RWPE1 (cell line): ENCODE measurements around the gene SLC26A4.

Experiments used
- CTCF ChIA-PET: fragments of 350-600 bp; sonication (Branson Sonifier 250); formaldehyde crosslinking; extraction: SDS; loops from one replicate; lab custom pipeline; 2021; lab: Yijun Ruan, JAX
- POLR2A ChIA-PET: fragments of 400-600 bp; formaldehyde crosslinking; extraction: SDS; loops from one replicate; lab custom pipeline; 2020; ENCODE audit warnings: antibody characterized with exemption; ENCODE audit not compliant: low non-redundant PET; lab: Yijun Ruan, JAX
- DNase-seq: peaks from one replicate; pipeline ENCODE4 v3.0.0; 2012; ENCODE audit warnings: low spot score
- H3K27ac ChIP-seq: fragments of 450-650 bp; 2 replicates; pipeline ENCODE4 v1.5.1; 2017
- CTCF ChIP-seq: fragments of 450-650 bp; conservative IDR thresholded peaks from 2 replicates; pipeline ENCODE4 v1.5.1; 2017; ENCODE audit warnings: low read depth, mild to moderate bottlenecking

The SLC26A4 gene

GRCh38 chr7:107652642-107653041 lies 8.0 kb upstream of the SLC26A4 start:
- no peak overlapping the region for H3K27ac ChIP-seq
- ChIA-PET POLR2A (no interaction called here), CTCF (no interaction called here)
- no peak for TF ChIP-seq CTCF
- no peak for DNase-seq

DNA sequence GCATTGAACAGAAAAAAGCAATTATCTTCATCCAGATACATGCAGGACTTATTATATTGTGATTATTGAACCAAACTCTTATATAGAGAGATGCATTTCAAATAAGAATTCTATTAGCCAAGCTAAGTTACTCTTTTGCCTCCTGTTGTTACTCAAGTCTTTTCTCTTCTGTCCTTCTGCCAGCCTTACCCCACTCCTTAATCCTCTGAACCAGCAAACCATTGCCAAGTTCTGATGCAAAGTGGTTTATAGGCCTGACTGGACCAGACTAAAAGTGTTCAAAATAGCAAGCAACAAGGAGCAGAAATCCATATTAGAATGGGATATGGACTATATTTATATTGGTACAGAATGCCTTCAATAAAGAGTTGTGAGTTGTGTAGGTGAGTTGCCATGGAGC lies 2.2 kb upstream of the SLC26A4 start:
- CTCF ChIA-PET: no interaction called here
- no peak for TF ChIP-seq CTCF
- no peak overlapping the region for H3K27ac ChIP-seq
- POLR2A ChIA-PET: no interaction called here
- DNase-seq: no peak

DNA sequence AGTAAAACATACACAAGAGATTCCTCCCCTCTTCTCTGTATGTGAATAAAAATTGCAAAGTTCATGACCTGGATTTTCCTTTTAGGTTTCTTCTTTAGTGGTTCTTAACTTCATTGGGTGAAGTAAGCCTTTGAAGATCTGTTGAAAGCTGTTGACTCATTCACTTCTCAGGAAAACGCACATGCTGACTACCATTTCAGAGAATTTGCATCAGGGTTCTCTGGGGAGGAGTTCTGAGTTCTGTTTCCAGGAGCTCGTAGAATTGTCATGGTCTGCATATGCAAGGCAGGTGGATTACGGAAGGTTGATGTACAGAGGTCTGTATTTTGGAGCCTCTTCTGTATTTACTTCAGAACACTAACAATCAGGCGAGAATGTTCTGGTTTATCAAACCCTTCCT lies 962 bp upstream of the SLC26A4 start:
- ChIA-PET POLR2A (no interaction called here), CTCF (no interaction called here)
- no peak for TF ChIP-seq CTCF
- peak; percentile 26 for DNase-seq
- H3K27ac ChIP-seq: no peak overlapping the region

GRCh38 chr7:107661081-107661864 lies 645 bp downstream of the SLC26A4 start:
- TF ChIP-seq CTCF: 0 out of 2 replicates have a peak, but pooled peaks have one; percentile 21
- POLR2A ChIA-PET: no interaction called here
- CTCF ChIA-PET: no interaction called here
- H3K27ac ChIP-seq: no peak overlapping the region
- peak; percentile 17 for DNase-seq

- ChIA-PET CTCF (no interaction called here), POLR2A (no interaction called here)
- DNase-seq: no peak
- TF ChIP-seq CTCF: 0 out of 2 replicates have a peak, but pooled peaks have one; percentile 3
- no peak overlapping the region for H3K27ac ChIP-seq
Measured at GRCh38 chr7:107661865-107662379, 1.3 kb downstream of the SLC26A4 start.

DNA sequence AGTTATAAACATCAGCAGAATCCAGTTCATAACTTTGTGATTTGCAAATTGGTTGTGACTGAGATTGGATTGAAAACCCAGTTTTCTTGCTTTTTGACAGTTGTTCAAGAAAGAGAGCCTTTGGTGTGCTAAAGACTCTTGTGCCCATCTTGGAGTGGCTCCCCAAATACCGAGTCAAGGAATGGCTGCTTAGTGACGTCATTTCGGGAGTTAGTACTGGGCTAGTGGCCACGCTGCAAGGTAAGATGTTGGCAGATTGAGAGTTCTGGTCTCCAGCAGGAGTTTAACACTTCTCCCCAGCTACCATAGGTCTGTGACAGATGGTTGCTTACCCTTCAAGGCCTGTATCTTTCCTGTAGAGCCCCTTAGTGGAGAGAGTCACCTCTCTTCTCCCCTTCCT lies 2.6 kb downstream of the SLC26A4 start:
- no peak for DNase-seq
- no peak for TF ChIP-seq CTCF
- ChIA-PET POLR2A (interaction anchor here (0.5 kb wide), 1 partner anchor 66 kb away, joined by 3 read pairs; no protein-coding TSS in a partner anchor), CTCF (no interaction called here)
- no peak overlapping the region for H3K27ac ChIP-seq
